ENCODE results near the gene PXN. TPM values are rescaled to one million over a fixed set of nuclear protein-coding genes. Genes with fewer than 3 reads are reported as not detected.

PXN gene
- total and polyA plus RNA-seq, 2 of the 13 experiments (the other 11 are each of a cell fraction or from before 2014, with no cell fraction given), result 13.6 to 14.2 TPM

DNA sequence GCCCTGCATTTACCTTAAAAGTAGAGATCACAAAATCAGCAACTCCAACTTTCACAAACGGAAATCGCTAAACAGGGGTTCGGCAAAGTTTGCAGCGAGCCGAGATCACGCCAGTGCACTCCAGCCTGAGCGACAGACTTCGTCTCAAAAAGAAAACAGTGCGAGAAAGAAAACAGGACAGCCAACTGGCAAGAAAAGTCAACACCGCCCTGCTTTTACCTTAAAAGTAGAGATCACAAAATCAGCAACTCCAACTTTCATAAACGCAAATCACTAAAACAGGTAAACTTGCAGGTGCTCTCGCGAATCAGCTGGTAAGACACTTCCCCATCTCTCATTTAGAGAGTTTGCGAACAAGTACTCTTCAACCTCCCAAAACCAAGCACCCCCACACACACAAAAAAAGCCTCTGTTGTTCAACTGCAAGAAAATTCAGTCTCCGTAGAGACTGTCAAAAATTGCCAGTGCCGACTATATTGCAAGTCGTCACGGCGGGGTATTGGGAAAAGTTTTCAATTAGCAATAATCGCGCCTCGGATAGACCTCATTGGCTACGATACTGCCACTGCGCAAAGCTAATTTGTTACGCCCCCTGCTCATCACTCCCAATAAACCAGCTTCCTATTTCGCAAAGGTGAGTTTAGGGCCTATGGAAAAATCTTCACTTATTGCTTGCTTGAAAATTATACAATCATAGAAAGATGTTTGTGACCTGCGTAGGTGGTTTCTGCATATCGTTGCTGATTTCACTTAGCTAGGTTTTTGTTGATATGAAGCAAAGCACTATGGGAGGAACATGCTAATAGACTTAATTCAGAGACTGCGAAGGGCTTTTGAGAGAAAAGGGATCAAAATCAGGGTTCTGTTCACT is 27.4 kb upstream of the PXN start, which contains the start of gene RNU4-1 (continued):
- TF ChIP-seq ZNF598 (CRISPR knock-in tag; IDR thresholded peaks at IDR 0.05; ENCODE audit: borderline replicate concordance) (no peak), PTBP1 (IDR thresholded peaks at IDR 0.05; ENCODE audit: low read depth, low read length, poor library complexity, severe bottlenecking) (no peak), ZNF160 (CRISPR knock-in tag; IDR thresholded peaks at IDR 0.05) (peak; percentile 22; the same call in 1 of the 2 replicates), RFX3 (CRISPR knock-in tag; IDR thresholded peaks at IDR 0.05) (no peak), ZNF609 (CRISPR knock-in tag; IDR thresholded peaks at IDR 0.05; ENCODE audit: borderline replicate concordance) (no peak; the same call in 1 of the 2 replicates), TOE1 (CRISPR knock-in tag; IDR thresholded peaks at IDR 0.05) (peak; percentile 97), NFIC (IDR thresholded peaks at IDR 0.05; ENCODE audit: low read length) (peak; percentile 92; the same call in 1 of the 2 replicates), AFF4 (CRISPR knock-in tag; IDR thresholded peaks at IDR 0.05) (peak; percentile 88; the same call in 1 of the 2 replicates), FOXP1 (IDR thresholded peaks at IDR 0.05) (no peak), FOXP1 (CRISPR knock-in tag; IDR thresholded peaks at IDR 0.05) (peak; percentile 10; the same call in 1 of the 2 replicates), ZNF230 (CRISPR knock-in tag; IDR thresholded peaks at IDR 0.05) (0 out of 2 replicates have a peak, but pooled peaks have one; percentile 34), ZMYM2 (CRISPR knock-in tag; IDR thresholded peaks at IDR 0.05) (no peak), ZNF224 (CRISPR knock-in tag; IDR thresholded peaks at IDR 0.05) (no peak), ZNF644 (CRISPR knock-in tag; IDR thresholded peaks at IDR 0.05; ENCODE audit: low read depth) (no peak), SETDB1 (CRISPR knock-in tag; IDR thresholded peaks at IDR 0.05; ENCODE audit: borderline replicate concordance) (no peak)
- TF ChIP-seq, protein P1, sequence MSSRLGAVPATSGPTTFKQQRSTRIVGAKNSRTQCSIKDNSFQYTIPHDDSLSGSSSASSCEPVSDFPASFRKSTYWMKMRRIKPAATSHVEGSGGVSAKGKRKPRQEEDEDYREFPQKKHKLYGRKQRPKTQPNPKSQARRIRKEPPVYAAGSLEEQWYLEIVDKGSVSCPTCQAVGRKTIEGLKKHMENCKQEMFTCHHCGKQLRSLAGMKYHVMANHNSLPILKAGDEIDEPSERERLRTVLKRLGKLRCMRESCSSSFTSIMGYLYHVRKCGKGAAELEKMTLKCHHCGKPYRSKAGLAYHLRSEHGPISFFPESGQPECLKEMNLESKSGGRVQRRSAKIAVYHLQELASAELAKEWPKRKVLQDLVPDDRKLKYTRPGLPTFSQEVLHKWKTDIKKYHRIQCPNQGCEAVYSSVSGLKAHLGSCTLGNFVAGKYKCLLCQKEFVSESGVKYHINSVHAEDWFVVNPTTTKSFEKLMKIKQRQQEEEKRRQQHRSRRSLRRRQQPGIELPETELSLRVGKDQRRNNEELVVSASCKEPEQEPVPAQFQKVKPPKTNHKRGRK (CRISPR knock-in tag; IDR thresholded peaks at IDR 0.05), result no peak
- TF ChIP-seq, protein P2, sequence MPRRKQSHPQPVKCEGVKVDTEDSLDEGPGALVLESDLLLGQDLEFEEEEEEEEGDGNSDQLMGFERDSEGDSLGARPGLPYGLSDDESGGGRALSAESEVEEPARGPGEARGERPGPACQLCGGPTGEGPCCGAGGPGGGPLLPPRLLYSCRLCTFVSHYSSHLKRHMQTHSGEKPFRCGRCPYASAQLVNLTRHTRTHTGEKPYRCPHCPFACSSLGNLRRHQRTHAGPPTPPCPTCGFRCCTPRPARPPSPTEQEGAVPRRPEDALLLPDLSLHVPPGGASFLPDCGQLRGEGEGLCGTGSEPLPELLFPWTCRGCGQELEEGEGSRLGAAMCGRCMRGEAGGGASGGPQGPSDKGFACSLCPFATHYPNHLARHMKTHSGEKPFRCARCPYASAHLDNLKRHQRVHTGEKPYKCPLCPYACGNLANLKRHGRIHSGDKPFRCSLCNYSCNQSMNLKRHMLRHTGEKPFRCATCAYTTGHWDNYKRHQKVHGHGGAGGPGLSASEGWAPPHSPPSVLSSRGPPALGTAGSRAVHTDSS (CRISPR knock-in tag; conservative IDR thresholded peaks at IDR 0.05), result 0 out of 2 replicates have a peak, but pooled peaks have one; percentile 60

Data from HepG2 (cell line).